HG03103 (cell line): ENCODE measurements around the gene CNGA4.

Source experiments
- ATAC-seq: cut with Tn5 transposase; IDR thresholded peaks from one replicate; pipeline ENCODE4 v1.9.1; 2021; ENCODE audit warnings: low read depth; ENCODE audit not compliant: unreplicated experiment

The CNGA4 gene, protein sequence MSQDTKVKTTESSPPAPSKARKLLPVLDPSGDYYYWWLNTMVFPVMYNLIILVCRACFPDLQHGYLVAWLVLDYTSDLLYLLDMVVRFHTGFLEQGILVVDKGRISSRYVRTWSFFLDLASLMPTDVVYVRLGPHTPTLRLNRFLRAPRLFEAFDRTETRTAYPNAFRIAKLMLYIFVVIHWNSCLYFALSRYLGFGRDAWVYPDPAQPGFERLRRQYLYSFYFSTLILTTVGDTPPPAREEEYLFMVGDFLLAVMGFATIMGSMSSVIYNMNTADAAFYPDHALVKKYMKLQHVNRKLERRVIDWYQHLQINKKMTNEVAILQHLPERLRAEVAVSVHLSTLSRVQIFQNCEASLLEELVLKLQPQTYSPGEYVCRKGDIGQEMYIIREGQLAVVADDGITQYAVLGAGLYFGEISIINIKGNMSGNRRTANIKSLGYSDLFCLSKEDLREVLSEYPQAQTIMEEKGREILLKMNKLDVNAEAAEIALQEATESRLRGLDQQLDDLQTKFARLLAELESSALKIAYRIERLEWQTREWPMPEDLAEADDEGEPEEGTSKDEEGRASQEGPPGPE

GRCh38 chr11:6238902-6239301, at the start of gene CNGA4:
Gene CNGA4 (plus strand): TSS chr11:6239089. CDS start chr11:6239207, 118 bp downstream.
- ATAC-seq, result no peak

GRCh38 chr11:6191742-6192141, 47.1 kb upstream of the CNGA4 start:
- no peak for ATAC-seq

DNA sequence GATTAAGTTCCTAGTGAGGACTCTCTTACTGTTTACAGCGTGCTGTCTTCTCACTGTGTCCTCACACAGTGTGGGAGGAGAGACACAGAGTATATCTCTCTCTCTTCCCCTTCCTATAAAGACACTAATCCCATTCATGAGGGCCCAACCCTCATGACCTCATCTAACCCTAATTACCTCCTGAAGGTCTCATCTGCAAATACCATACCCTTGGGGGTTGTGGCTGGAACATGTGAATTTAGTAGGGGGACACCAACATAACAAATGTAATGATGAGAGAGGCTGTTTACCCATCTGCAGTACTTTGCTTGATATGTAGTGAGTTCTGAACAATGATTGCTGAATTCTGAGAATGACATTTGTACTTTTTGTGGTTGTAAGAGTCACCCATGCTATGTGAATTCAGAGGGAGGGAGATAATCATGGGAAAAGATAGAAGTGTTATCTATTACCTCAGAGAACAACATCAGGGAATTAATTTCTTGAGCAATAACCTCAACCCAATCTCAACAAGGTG, 44.8 kb upstream of the CNGA4 start:
- ATAC-seq, result no peak

GRCh38 chr11:6196396-6196795, 42.5 kb upstream of the CNGA4 start:
- no peak for ATAC-seq

GRCh38 chr11:6197466-6198200, 41.3 kb upstream of the CNGA4 start:
- no peak for ATAC-seq

GRCh38 chr11:6199174-6199810, 39.6 kb upstream of the CNGA4 start, which contains the start of gene OR52W1:
Gene OR52W1 (plus strand): TSS chr11:6199224. CDS start chr11:6199224, 0 bp downstream.
- ATAC-seq, result no peak

GRCh38 chr11:6200975-6201374, 37.9 kb upstream of the CNGA4 start:
- ATAC-seq, result no peak

DNA sequence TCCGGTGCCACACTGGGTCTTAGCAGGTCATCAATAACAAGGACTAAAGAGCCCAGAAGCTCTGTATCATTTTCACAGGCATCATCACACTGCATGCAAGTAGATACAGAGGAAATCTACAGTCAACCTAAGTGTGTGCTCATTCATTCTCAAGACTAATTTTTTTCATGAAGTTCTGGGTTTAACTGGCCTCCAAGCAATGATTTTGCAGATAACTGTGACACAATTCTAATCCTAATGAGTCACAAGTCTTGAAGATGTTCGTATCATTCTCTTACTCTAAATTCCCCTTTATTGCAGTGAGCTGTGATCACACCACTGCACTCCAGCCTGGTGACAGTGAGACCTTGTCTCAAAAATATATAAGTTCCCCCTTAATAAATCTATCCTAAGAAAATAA, 37.4 kb upstream of the CNGA4 start:
- ATAC-seq, result no peak

GRCh38 chr11:6202041-6202440, 36.8 kb upstream of the CNGA4 start:
- ATAC-seq, result no peak

- ATAC-seq, result peak; percentile 55
Observed at GRCh38 chr11:6203327-6203726, 35.6 kb upstream of the CNGA4 start.

DNA sequence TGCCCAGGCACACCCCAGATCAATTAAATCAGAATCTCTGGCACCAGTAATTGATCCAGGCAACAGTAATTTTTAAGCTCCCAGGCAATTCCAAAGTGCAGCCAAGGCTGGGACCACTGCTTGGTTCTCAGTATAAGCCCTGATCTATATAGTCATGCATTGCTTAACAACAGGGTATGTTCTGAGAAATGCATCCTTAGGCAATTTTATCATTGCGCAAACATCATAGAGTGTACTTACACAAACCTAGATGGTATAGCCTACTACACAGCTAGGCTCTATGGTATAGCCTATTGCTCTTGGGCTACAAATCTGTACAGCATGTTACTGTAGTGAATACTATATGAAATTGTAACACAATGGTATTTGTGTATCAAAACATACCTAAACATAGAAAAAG, 34.2 kb upstream of the CNGA4 start:
- ATAC-seq, result no peak

GRCh38 chr11:6205366-6205765, 33.5 kb upstream of the CNGA4 start, which contains the start of gene C11orf42:
Gene C11orf42 (plus strand): TSS chr11:6205557. CDS start chr11:6205616, 59 bp downstream.
- ATAC-seq, result no peak

DNA sequence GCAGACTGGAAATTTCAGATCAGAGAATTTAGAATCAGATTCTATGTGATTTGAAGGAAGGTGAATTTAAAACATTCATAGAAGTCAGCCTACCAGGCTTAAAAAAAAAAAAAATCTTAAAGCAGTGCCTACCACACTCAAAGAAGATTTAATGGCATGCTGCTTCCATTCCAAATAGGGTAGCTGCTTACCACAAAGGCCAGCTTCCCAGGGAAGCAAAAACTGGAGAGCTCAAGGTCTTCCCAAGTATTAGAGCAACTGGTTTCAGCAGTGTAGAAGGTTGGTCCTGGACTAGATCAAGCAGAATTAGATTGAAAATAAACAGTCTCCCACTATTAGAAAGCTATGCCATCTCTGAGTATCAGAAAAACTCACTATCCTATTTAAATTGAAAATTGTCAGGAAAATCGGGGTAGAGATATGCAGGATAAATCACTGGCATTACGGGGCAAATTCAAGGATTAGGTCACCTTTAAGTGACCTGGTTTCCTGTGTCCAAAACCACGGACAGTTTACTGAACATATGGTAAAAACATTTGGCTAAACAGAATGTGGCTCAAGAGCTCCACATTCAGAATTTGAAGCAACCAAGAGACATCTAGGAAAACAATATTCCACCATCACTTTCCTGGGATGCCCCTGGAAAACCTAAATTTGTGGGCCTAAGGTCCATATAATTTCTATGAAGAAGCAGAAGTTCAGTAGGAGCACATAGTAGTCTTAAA, 32.3 kb upstream of the CNGA4 start:
- no peak for ATAC-seq

DNA sequence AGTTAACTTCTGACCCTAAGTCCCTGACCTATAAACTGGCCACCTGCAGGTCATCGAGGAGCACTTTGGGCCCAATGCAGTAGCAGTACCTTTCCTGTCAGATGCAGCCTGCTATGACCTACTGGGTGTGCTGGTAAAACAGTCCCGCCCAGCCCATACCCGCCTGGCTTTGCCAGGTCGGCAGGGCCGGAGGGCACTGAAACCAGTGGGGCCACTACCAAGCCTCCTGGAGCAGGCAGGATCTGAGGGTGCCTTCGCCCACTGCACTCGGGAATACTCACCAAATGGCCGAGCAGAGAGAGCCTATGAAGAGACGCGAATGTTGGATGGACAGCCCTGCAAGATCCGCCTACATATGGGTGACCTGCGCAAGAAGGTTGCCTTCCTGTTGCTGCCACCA, 29.1 kb upstream of the CNGA4 start:
- ATAC-seq, result no peak

GRCh38 chr11:6210274-6210955, 28.5 kb upstream of the CNGA4 start:
- ATAC-seq, result no peak

DNA sequence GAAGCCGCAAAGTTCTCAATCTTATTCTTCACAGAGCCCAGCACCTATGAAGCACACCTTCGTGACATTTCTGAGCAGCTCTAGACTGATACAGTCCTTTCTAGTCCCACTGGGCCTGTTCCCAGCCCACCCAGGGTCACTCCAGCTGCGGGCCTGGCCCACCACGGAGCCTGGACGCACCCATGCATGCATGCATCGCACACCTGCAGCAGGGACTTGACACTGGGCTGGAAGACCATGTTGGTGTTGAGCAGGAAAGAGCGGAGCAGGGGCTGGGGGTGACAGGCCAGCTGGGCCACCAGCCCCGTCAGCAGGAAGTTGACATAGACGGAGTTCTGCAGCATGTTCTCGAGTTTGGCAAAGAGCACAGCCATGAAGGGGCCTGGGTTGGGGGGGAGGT, 24.4 kb upstream of the CNGA4 start:
- no peak for ATAC-seq

- no peak for ATAC-seq
Observed at GRCh38 chr11:6216501-6216900, 22.4 kb upstream of the CNGA4 start.

GRCh38 chr11:6217722-6218121, 21.2 kb upstream of the CNGA4 start:
- ATAC-seq, result no peak

DNA sequence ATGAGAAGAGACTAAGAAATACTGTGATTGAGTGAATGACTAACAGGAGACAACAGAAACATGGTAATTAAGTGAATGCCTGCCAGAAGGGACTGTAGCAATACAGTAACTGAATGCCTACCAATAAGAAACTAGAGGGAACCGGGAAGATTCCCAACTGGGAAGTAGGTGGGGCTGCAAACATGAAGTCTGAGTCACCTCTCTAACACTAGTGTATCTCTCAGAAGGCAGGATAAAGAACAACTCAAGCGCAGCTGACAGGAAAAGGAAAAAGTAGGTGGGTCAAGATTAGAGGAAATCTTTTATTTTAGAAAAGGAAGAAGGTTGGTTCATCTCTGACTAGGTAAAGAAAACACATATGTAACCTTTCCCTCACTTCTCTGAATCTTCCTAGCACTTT, 19.5 kb upstream of the CNGA4 start:
- ATAC-seq, result no peak
